Amygdala (tissue), 56 donors: ENCODE measurements around the gene C5.
A peak's percentile ranks its signal among the peaks of the same experiment; 100 is the strongest.

ENCODE experiments used
- DNase-seq, 56 donors: peaks; one replicate each; lab custom pipeline; 2025; lab: John Stamatoyannopoulos, UW

The C5 gene

DNA sequence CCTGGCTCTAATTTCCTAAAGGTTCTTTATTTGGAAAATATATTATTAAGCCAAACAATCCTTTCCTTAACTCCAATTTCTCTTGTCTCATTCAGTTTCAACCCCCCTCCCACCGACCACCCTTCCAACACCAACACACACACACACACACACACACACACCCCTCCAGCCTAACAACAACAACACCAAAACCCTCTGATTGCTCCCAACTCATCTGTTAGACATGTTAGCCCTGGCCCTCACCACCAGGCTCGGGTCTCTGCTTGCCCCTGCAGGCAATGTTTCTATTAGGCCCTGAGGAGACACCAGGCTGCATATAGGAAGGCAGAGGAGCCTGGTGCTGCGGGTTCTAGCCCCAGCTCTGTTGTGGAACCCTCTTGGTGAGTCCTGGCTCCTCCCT, 105.1 kb downstream of the C5 start:
- no peak for DNase-seq

DNA sequence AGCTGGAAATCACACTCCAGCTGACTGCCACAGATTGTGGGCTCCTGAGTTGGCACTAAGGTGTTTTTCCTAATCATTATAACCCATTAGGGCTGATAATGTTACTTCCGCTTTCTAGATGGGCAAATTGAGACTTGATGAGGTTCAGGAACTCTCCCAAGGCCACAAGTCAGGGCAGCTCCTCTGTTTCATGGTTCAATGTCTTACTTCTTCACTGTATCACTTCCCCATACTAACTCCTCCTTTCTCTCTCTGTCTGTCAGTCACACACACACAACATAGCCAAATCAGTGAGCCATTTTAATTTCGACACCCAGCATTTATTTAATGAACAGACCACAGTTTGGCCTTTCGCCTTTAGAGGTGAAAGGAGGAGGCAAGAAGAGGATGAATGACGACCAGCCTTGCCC, 105.6 kb downstream of the C5 start:
- no peak for DNase-seq

DNA sequence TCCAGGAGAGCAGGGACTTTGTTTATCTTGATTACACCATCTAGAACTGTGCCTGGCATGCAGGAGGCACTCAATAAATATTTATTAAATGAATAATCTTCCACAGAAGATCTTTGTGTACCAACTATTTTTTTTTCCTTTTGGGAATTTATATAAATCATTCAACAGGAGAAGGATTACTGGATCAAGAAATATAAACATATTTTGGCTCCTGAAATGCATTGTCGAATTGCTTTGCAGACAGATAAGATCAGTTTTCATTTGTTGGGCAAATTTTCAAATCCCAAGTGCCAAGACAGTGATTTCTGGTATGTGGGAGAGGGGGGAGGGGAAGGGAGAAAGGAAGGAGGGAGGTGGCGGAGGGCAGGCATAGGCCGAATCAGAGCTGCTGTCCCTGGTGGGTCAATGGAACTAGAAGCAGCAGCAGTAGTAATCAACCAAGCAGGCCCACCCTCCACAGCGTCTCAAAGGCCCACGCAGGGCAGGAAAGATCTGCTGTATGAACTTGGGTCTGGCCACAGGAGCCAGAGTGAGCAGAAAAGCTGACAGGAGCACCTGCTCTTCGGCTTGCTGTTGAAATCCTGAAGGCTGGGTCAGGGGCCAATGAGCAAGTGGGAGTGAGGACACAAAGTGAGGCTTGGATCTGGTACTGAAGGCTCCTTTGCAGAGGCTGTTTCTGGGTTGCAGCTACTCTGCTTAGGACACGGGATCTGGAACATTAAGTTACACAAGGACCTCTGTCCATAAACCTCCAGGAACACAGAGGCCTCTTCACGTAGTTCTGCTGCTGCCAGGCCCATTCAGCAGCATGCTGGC, 107.7 kb downstream of the C5 start:
- DNase-seq, result peak in 4 of 56 donors; percentile 6 to 26 (median 18)

DNA sequence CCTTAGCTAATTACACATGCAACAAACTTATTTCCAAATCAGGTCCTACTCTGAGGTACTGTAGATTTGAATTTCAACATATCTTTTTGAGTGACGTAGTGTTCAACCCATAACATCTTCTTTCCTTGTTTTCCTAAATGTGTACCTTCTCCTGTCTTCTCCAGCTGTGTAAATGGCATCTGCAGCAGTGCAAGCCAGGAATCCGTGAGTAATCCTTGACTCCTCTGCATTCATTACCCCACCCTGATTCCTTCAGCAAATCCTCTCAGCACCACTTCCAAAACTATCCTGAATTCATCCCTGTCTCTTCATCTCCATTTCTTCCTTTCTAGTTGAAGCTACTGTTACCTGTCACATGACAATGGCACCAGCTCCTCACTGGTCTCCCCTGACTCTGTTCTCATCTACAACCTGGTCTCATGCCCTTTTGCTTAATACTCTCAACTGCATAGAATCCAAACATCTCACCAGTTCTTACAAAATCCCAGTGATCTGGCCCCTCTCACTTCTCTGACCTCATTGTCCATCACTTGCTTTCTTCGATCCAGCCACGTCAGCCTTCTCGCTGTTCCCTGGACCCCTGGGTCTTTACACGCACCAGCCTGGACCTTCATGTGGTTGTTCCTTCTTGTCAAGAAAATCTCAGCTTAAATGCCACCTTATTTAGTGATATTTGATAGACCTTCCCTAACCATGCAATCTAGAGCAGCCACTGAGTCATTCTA, 108.9 kb downstream of the C5 start:
- DNase-seq, result no peak

DNA sequence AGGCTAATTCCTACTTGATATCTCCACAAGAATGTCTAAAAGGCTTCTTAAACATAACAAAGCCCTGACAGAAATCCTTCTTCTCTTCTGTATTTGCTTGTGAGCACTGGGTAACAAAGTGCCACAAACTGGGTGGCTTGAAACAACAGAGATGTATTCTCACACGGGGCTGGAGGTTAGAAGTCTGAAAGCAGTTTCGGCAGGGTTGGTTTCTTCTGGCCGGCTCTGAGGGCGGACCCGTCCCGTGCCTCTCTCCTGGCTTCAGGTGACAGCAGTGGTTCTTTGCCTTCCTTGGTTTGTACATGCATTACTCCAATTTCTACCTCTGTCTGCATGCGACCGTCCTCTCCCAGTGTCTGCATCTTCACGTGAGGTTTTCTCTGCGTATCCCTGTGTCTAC, 109.5 kb downstream of the C5 start:
- no peak for DNase-seq

DNA sequence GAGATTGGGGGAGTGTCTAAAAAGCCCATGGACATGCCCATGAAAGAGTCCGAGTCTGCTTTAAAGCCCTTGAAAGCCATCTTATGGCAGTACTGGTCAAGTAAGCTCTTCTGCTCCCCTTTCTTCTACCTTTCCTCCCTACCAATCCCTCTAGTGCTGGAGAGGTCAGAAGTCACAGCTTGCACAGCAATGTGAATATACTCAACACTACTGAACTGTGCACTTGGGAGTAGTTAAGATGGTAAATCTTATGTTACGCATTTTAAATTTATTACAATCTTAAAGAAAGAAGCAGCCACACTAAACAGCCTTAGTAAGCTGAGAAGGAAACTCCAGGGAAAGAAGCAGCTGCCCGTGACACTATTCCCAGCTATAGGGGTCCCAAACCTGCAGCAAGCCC, 111.2 kb downstream of the C5 start:
- DNase-seq, result no peak

DNA sequence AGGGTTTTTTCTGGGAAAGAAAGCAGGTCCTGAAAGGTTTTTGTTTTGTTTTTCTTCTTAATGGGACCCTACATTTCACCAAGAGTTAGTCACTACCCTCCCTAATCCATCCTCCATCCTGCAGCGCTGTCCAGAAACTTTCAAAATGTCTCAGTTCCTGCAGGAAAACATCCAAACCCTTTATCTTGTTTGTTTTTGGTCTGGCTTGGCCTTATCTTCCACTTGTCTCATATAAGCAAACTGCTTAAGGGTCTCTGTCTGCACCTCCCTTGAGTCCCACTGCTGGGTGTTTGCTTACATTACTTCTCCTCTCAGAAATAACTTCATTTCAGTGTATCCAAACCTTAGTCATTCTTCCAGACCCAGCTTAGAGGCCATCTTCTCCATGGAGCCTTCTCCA, 112.5 kb downstream of the C5 start:
- no peak for DNase-seq

DNA sequence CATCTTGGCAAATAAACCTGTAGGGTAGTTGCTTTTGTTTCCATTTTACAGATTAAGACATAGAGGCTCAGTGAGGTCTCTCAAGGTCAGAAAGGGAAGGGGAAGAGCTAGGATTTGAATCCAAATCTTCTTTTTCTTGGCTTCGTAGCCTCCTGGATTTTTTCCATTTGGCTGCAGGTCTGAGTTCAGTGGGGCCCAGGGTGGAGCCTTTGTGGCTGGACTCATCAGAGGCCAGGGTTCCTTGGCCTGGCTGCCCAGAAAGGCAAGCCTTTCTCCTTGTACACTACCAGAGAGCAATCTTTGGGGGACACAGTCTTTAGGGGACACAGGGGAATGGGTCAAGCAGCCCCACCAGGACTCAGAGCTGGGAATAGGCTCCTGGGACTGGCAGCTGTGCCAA, 112.9 kb downstream of the C5 start:
- DNase-seq, result no peak

DNA sequence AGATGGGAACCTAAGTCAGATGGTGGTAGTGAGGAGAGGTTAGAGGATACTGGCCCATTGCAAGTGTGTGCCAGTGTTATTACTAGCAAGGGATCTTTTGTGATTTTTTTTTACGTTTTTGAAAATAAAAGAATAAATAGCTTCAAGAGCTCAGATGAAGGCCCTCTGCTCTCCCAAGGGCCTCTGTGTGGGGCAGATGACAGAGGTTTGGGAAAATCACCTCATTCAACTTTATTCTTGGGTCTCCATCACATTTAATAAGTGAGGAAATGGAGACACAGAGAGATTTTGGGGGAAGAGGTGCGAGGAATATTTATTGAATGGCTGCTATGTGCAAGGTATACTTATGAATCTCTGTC, 113.3 kb downstream of the C5 start:
- no peak for DNase-seq

DNA sequence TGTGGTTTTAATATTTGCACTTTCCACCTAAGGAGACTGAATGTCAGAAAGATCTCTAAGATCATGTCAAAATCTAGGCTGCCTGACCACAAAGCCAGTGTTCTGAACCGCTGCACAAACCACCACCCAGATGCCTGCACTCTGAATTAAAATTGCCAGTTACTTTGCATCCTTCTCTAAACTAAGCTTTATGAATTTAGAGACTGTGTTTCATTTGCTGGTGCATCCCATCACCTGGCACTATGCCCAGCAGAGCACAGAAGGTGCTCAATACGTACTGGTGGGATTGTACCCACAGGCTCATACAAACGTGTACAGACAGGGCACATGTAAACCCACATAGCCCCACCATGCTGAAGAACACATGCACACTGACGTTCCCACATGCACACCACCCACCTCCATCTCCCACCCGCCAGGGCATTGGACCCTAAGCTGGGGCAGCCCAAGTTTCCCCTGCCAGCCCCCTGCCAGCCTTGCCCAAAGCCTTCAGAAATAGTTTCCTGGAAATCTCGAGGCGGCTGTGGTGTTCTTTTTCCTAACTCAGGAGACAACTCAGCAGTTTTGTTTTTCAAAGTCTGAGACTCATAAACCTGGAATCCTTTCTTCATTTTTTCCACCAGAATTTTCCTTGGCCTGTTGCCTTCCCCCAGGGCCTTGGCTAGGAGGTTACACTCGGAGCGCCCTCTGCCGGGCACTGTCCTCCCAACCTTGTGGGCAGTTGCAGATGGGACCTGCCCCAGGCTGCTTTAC, 113.9 kb downstream of the C5 start:
- DNase-seq, result peak in 55 of 56 donors; percentile 22 to 94 (median 71)

DNA sequence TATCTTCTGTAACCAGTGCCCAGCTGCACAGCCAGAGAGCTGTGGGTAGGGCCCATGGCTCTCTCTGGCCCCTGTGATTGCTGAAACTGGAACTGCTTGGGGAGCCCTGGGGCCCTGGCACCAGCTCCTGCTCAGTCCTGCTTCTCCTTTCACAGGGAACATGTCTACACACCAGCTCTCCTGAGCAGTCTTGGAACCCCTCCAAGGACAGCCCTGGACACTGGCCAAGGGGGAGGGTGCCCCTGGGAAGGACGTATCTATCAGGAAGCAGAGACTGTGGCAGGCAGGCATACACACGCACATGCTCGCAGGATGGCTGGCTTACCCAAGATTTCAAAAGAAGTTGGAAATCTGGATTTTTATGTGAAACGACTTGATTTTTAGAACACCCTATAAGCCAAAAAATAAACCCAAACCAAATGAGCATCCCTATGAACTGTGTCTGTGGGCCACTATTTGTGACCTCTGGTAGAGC, 114.7 kb downstream of the C5 start:
- DNase-seq, result peak in 54 of 56 donors; percentile 35 to 91 (median 76)

DNA sequence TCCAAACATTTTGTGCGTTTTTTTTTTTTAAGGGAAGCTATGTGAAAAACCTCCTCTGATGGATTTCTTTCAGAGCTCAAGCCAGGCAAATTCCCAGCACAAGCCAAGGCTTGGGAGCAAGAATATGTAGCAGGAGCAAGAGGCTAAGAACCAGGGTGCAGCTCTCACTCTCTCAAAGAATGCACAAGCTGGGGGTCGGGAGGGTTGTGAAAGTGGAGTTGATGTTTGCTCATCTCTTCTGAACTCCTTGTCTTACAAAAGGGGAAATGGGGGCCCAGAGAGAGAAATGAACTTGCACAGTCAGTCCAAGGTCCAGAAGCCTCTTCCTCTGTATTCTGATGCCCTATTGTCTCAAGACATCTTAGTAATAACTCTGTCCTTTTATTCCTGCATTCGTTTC, 115.8 kb downstream of the C5 start:
- peak in 1 of 56 donors; percentile 5 for DNase-seq

DNA sequence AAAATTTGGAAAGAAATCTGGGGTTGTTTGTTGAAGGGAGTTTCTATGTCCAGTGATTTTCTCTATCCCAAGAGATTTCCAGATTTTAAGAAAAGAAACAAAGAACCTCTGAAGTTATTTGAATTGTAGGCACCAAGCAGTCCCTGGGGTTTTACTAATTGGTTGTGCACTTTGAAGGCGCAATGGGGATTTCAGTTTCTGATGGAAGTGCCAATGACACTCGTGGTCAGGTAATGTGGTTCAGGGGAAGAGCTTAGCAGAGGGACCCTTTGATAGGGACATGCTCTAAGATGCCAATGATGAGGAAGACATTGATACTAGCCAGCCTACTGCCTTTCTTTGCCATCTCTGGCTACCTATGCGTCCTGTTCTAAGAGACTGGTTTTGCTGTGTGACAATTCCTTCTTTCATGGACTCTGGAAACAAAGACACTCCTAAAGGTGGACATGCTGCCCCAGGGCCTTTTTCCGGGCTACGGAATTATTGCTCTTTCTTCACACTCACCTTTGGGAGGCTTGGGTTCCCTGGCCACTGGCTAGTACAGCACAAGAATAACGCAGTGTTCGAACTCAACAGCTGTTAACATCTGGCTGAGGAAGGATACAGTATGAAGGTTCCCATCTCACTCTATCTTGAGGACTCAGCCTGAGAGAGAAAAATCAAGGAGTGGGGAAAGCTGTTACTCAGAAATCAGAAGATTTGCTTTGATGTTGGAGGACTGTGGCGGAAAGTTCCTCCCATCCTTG, 116.6 kb downstream of the C5 start:
- no peak for DNase-seq

DNA sequence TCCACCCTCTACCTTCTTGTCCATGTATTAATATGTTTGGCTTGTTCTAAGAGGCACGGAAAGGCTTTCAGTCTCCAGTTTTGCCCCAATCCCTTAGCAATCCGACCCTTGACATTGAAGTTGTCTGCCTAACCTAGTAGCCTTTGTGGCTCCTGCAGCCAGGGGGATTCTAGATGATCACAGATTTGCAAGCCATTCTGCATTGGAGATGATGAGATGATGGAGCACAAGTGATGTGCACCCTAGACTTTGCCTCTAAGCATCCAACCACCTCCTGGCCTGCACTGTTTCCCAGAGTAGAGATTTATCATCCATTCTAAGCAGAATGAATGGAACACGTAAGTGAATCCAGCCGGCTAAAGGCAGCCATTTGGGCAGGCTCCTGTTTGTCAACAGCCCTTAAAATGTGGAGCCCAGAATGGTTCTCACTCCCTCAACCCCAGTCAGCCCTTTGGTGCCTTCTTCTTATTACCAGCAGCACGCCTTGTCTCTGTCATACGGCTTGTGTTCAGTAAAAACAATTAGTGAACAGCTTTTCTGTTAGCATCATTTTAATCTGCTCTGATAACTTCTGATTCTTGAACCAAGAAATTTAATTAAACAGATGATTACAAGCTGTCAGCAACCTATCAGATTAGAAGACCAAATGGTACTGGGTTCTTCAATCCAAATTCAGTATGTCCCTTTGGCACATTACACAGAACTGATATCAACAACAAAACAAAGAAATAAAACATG, 117.8 kb downstream of the C5 start:
- peak in 1 of 56 donors; percentile 15 for DNase-seq

DNA sequence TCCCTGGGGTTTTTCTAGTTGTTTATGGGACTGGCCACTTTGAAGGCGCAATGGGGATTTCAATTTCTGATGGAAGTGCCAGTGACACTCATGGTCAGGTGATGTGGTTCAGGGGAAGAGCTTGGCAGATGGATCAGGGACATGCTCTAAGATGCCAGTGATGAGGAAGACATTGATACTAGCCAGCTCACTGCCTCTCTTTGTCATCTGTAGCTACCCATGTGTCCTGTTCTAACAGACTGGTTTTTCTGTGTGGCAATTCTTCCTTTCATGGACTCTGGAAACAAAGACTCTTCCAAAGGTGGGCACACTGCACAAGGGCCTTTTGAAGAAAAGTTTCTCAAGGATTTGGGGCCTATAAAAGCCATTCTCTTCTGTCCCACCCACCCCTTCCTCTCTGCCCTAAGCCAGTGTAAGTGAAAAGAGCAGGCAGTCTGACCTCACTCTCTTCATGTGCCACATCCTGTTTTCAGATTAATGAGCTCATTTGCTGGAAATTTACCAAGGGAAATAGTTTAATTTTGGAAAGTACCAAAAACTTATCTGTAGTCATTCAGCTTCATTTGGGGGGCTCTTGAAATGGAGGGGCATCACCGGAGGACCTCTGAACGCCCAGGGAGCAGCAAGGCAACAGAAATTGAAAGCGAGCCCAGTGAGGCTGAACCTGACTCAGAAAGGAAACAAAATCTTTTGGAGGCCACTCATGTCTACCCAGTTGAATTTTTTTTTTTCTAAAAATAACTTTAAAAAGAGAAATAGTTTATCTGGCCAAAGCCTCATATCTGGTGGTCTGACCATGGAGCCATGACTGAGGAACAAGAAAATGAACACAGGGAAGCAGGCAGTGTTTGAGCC, 118.6 kb downstream of the C5 start:
- DNase-seq, result peak in 3 of 56 donors; percentile 6 to 37 (median 35)

DNA sequence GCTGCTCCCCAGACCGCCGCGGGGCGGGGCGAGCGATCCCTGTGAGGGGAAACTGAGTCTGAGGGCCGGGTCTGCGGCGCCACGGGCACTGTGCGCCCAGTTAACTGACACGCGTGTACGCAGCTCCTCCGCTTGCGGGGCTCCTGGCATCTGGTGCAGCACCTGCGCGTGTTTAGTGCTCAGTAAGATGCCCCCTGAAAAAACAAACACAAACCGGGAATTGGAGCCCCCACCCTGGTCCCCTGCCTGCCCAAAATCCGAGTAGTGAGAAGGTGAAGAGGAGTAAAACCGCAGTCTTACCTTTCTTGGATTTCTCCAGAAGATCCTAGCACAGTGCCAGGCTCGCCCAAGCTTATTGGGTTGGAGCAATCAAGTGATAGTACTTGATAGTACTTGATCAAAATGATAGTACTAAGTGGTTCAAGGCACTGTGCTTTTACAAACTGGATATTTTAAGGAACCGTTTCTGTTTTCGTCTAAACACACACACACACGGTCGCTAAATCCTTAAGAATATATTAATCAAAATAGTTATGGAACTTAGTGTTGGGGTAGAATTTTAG, 120.8 kb downstream of the C5 start:
- DNase-seq, result peak in 2 of 56 donors; percentile 14 to 39

DNA sequence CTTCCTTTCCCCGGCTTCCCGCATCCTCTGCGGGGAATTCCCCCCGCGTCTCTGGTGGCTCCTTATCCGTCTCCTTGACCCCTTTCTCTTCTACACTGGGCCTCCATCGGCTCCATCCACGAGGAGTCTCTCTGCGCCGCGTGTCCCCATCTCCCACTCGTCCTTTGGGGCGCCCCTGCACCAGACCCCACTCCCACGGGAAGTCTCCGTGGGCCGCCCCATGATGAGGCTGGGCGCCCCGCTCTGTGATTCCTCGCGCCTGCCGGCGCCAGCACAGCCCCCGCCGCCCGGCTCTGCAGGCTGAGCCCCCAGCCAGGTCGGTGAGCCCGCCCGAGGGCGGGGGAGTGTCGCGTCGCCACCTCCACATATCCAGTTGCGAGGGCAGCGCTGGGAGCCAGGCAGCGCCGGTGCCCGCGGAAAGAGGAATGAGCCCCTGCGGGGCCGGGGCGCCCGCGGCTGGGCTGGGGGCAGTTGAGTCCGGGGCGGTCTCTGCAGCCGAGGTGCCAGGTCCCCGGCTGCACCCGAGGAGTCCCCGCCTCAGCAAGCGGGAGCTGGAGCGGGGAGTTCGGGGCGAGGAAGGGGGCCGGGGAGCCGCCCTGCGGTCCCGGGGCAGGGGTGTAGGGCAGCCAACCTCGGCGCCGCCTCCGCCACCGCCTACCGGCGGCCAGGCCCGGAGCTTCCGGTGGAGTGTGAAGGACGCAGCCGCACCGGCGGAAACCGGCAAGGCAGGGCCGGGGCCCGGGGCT, 121.4 kb downstream of the C5 start:
- DNase-seq, result peak in 40 of 56 donors; percentile 16 to 73 (median 46)

DNA sequence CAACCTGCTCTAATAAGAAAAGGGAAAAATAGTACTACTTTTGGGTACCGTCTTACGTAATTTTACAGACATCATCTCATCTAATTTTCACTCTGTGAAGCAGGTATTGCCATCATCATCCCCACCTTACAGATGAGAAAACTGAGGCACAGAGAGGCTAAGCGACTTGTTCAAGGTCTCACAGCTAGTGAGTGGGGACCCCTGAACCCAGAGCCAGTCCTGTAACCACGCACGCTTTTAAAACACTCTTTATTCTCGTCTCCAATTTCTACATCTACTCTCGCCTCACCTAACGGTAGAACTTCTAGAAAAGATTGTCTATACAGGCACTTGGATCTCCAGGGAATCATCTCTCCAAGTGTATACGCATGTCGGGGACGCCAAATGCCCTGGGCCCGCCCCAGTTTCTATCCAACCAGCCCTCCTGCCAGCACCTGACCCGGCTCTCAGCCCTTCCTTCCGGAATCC, 122.0 kb downstream of the C5 start:
- no peak for DNase-seq
